ENCODE results near the gene SPDEF. TPM values are rescaled to one million over a fixed set of nuclear protein-coding genes. Genes with fewer than 3 reads are reported as not detected.

The SPDEF gene
- total and polyA plus RNA-seq, 2 donors from 2014 or later, result 0.19 TPM; not detected in 1

GRCh38 chr6:34593701-34594100, 37.6 kb upstream of the SPDEF start:
- H3K27me3 ChIP-seq (ENCODE audit: control insufficient read depth, insufficient read depth, low read length), result no peaks in the 10 kb centered on the region
- DNase-seq, result peak in 2 of 5 donors; percentile 44 to 58

DNA sequence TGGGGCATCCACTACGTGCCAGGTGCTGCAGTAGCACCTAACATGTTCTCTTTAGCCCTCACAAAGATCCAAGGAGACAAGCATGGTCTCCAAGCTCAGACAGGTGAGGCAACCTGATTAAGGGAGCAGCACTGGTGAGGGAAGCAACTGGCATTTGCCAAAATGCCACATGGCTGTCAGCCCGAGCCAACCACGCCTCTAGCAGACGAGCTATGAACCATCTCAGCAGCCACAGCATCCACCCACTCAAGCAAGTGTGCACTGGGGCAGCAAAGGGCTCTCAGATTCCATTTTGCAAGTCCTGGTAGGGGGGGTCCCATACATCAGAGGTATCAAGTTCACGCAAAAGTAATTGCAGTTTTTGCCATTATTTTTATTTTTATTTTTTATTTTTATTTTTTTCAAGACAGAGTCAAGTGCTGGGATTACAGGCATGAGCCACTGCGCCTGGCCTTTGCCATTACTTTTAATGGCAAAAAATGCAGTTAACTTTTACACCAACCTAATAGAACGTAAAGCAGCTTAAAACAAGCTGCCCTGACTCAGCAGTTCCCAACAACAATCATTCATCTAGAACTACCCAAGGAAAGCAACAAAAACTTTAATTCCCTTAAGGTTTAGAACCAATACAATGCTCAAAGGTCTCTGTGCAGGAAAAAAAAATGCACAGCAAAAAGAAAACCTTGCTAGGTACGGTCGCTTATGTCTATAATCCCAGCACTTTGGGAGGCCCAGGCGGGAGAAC, 36.3 kb upstream of the SPDEF start:
- intact Hi-C loops (cut with DNase I), result no loop called here
- Histone ChIP-seq H3K9ac (ENCODE audit: low read length in 3 of 3) (no peak overlapping the region), H3K27me3 (ENCODE audit: control insufficient read depth, insufficient read depth, low read length) (no peaks in the 10 kb centered on the region), H3K4me3 (ENCODE audit: low read length in 3 of 3) (no peak overlapping the region), H3K4me1 (ENCODE audit: control insufficient read depth in 2 of 3, insufficient read depth in 2 of 3, low read depth in 1 of 3, low read length in 3 of 3) (peaks cover 0 to 11% (median 0%) of the 10 kb centered on the region in 3 donors), H3K36me3 (ENCODE audit: control insufficient read depth in 2 of 3, insufficient read depth in 3 of 3, low read length in 3 of 3) (peaks cover 0 to 8% (median 6%) of the 10 kb centered on the region in 3 donors), H3K27ac (ENCODE audit: low read depth in 2 of 2, low read length in 2 of 2) (no peak overlapping the region), H3K9me3 (ENCODE audit: control insufficient read depth in 2 of 3, insufficient read depth in 1 of 3, low read length in 3 of 3) (no peaks in the 10 kb centered on the region)
- TF ChIP-seq, protein P1, sequence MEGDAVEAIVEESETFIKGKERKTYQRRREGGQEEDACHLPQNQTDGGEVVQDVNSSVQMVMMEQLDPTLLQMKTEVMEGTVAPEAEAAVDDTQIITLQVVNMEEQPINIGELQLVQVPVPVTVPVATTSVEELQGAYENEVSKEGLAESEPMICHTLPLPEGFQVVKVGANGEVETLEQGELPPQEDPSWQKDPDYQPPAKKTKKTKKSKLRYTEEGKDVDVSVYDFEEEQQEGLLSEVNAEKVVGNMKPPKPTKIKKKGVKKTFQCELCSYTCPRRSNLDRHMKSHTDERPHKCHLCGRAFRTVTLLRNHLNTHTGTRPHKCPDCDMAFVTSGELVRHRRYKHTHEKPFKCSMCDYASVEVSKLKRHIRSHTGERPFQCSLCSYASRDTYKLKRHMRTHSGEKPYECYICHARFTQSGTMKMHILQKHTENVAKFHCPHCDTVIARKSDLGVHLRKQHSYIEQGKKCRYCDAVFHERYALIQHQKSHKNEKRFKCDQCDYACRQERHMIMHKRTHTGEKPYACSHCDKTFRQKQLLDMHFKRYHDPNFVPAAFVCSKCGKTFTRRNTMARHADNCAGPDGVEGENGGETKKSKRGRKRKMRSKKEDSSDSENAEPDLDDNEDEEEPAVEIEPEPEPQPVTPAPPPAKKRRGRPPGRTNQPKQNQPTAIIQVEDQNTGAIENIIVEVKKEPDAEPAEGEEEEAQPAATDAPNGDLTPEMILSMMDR (IDR thresholded peaks at IDR 0.05; ENCODE audit: borderline replicate concordance, extremely low read depth, insufficient read depth), result no peak
- DNase-seq, result peak in 1 of 5 donors; percentile 23
- FAIRE-seq, result no peak

More at GRCh38 chr6:34593701-34594100, 37.6 kb upstream of the SPDEF start:
- no peak overlapping the region for H3K9ac ChIP-seq (ENCODE audit: low read length in 3 of 3)
- intact Hi-C loops (cut with DNase I), result no loop called here
- no peak overlapping the region for H3K4me3 ChIP-seq (ENCODE audit: low read length in 3 of 3)
- TF ChIP-seq, protein P1 (IDR thresholded peaks at IDR 0.05; ENCODE audit: borderline replicate concordance, extremely low read depth, insufficient read depth), result no peak
- peaks cover 0 to 11% (median 0%) of the 10 kb centered on the region in 3 donors for H3K4me1 ChIP-seq (ENCODE audit: control insufficient read depth in 2 of 3, insufficient read depth in 2 of 3, low read depth in 1 of 3, low read length in 3 of 3)
- H3K9me3 ChIP-seq (ENCODE audit: control insufficient read depth in 2 of 3, insufficient read depth in 1 of 3, low read length in 3 of 3), result no peaks in the 10 kb centered on the region
- no peak for FAIRE-seq
- H3K36me3 ChIP-seq (ENCODE audit: control insufficient read depth in 2 of 3, insufficient read depth in 3 of 3, low read length in 3 of 3), result peaks cover 0 to 4% (median 0%) of the 10 kb centered on the region in 3 donors
- H3K27ac ChIP-seq (ENCODE audit: low read depth in 2 of 2, low read length in 2 of 2), result no peak overlapping the region

DNA sequence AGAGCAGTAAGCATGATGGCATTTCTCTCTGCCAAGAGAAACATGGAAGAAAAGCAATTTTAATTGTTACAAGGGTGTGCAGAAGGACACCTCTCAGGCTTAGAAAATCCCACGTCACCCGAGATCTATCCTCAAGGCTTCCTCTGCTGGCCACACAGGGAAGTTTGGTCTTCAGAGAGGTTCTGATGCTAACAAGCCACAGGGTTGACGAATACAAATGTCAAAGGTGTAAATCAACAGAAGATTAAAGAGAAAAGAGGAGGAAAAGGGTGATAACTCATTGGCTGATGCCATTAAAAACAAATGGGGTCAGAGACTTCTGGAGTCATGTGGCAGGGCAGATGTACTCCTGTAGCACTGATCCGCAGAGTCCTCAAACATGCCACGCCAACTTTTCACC, 33.6 kb upstream of the SPDEF start:
- Histone ChIP-seq H3K27ac (ENCODE audit: low read depth in 2 of 2, low read length in 2 of 2) (no peak overlapping the region), H3K4me1 (ENCODE audit: control insufficient read depth in 2 of 3, insufficient read depth in 2 of 3, low read depth in 1 of 3, low read length in 3 of 3) (peaks cover 0 to 2% (median 0%) of the 10 kb centered on the region in 3 donors), H3K27me3 (ENCODE audit: control insufficient read depth, insufficient read depth, low read length) (no peaks in the 10 kb centered on the region), H3K36me3 (ENCODE audit: control insufficient read depth in 2 of 3, insufficient read depth in 3 of 3, low read length in 3 of 3) (peaks cover 0 to 12% (median 6%) of the 10 kb centered on the region in 3 donors), H3K9me3 (ENCODE audit: control insufficient read depth in 2 of 3, insufficient read depth in 1 of 3, low read length in 3 of 3) (no peaks in the 10 kb centered on the region), H3K9ac (ENCODE audit: low read length in 3 of 3) (no peak overlapping the region), H3K4me3 (ENCODE audit: low read length in 3 of 3) (no peak overlapping the region)
- intact Hi-C loops (cut with DNase I), result no loop called here
- FAIRE-seq, result no peak
- TF ChIP-seq, protein P1 (IDR thresholded peaks at IDR 0.05; ENCODE audit: borderline replicate concordance, extremely low read depth, insufficient read depth), result no peak
- DNase-seq, result peak in 4 of 5 donors; percentile 37 to 90 (median 64)

Data from kidney (tissue), 14 donors.